Right atrium auricular region (tissue), 2 donors: ENCODE measurements around the gene MYO10. TPM values are rescaled to one million over a fixed set of nuclear protein-coding genes. Genes with fewer than 3 reads are reported as not detected.

Experiments
- DNase-seq: peaks from one replicate; pipeline ENCODE4 v3.0.0-alpha.2; 2019; ENCODE audit warnings: low spot score
- H3K27ac ChIP-seq, 2 donors: fragments of 200-600 bp; sonication (generic); 1 replicate in 1 of 2; 2 replicates in 1 of 2; pipeline ENCODE4 v1.5.1; 2016 to 2019
- H3K27me3 ChIP-seq, 2 donors: fragments of 200-600 bp; sonication (generic); one replicate each; pipeline versions ENCODE4 v1.5.1 to v1.6.0; 2017 to 2019
- H3K36me3 ChIP-seq: fragments of 200-600 bp; sonication (generic); one replicate; pipeline ENCODE4 v1.5.1; 2016
- H3K4me1 ChIP-seq, 2 donors: fragments of 200-600 bp; sonication (generic); one replicate each; pipeline versions ENCODE4 v1.5.1 to v1.6.0; 2017 to 2019
- H3K4me3 ChIP-seq, 2 donors: fragments of 200-600 bp; sonication (generic); 1 replicate in 1 of 2; 2 replicates in 1 of 2; pipeline ENCODE4 v1.5.1; 2017 to 2019; ENCODE audit warnings: mild to moderate bottlenecking in 1 of 2, moderate library complexity in 1 of 2
- H3K9me3 ChIP-seq, 2 donors: fragments of 200-600 bp; sonication (generic); one replicate each; pipeline ENCODE4 v1.5.1; 2019
- total RNA-seq, 2 donors: library from RNA; depleted of rRNA; stranded (reverse); fragments of >200 nt; gene quantifications; one replicate each; pipeline ENCODE4 v1.1.0, GENCODE V29; 2016
- TF ChIP-seq, protein P1 (sequence below), 2 donors: fragments of 200-600 bp; sonication (generic); IDR thresholded peaks; one replicate each; pipeline ENCODE4 v1.5.1; 2019; ENCODE audit warnings: antibody characterized with exemption in 2 of 2

The MYO10 gene
- total RNA-seq, 2 donors from 2014 or later: 3.8 to 5.5 TPM

DNA sequence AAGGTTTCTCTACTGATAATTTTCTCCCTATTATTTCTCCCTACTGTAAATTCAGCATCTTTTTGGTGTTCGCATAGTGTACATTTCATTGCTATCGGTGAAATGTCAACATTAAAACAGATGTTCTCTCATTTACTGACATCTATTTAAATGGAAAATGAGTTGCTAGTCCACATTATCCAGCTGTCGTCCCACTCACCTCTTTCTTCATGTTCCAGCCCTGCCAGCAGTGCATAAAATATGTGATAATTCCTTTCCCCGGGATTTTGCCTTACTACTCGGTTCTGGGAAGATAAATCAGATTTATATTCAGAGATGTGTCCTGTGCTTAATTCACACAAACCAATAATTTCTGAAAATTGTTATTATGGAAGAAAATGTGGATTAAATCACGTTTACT is 155.8 kb downstream of the MYO10 start:
- Histone ChIP-seq H3K4me1 (no peaks in the 10 kb centered on the region), H3K27me3 (no peaks in the 10 kb centered on the region), H3K4me3 (no peak overlapping the region), H3K9me3 (no peaks in the 10 kb centered on the region), H3K36me3 (no peaks in the 10 kb centered on the region), H3K27ac (no peak overlapping the region)
- TF ChIP-seq, protein P1, sequence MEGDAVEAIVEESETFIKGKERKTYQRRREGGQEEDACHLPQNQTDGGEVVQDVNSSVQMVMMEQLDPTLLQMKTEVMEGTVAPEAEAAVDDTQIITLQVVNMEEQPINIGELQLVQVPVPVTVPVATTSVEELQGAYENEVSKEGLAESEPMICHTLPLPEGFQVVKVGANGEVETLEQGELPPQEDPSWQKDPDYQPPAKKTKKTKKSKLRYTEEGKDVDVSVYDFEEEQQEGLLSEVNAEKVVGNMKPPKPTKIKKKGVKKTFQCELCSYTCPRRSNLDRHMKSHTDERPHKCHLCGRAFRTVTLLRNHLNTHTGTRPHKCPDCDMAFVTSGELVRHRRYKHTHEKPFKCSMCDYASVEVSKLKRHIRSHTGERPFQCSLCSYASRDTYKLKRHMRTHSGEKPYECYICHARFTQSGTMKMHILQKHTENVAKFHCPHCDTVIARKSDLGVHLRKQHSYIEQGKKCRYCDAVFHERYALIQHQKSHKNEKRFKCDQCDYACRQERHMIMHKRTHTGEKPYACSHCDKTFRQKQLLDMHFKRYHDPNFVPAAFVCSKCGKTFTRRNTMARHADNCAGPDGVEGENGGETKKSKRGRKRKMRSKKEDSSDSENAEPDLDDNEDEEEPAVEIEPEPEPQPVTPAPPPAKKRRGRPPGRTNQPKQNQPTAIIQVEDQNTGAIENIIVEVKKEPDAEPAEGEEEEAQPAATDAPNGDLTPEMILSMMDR (IDR thresholded peaks at IDR 0.05): no peak
- DNase-seq: no peak

DNA sequence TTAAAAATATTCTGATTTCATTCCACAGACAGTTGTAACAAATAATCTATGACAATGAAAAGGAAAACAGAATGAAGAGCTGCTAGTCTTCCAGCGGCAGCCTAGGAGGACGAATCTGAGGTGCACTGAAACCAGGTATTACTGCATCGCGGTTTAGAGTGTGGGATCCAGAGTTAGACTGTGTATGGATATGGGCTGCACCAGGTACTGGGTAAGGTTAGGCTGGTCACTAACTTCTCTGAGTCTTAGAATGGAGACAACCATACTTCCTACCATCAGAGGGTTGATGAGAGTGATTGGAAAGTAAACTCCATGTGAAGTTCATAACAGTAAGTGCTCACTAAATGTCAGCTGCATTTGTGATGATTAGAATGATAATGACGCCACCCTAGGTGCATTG is 158.7 kb downstream of the MYO10 start:
- H3K4me1 ChIP-seq: no peaks in the 10 kb centered on the region
- no peaks in the 10 kb centered on the region for H3K27me3 ChIP-seq
- no peaks in the 10 kb centered on the region for H3K9me3 ChIP-seq
- DNase-seq: no peak
- no peak overlapping the region for H3K4me3 ChIP-seq
- no peaks in the 10 kb centered on the region for H3K36me3 ChIP-seq
- H3K27ac ChIP-seq: no peak overlapping the region
- TF ChIP-seq, protein P1 (IDR thresholded peaks at IDR 0.05): no peak

DNA sequence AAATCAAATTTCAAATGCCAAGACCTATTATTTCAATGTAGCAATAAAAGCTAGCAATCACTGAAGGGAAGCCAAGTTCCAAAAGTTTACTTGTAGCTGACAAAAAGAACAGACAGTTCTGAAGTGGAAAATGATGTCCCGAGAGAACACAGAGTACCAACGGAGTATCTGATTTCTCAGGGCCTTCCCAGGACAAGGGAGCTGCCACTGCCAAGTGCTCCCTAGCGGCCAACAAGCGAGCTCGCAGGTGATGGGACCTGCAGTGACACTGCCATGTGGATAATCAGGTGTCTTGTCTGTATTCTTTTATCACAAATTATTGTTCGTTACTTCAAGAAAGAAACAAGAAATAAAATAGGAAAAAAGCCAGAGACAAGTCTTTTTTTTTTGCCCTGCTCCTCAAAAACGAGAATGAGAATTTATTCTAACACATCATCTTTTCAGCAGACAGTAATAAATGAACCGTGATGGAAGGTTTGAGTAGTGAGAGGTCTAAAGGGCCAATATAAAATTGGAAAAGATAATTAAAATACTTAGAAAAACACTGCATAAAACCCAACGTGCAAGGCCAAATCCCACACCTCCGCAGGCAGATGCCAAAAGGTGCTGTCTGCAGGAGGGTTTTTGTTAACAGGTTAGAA is 159.4 kb downstream of the MYO10 start:
- no peak overlapping the region for H3K4me3 ChIP-seq
- TF ChIP-seq, protein P1 (IDR thresholded peaks at IDR 0.05): peak in 1 of 2 donors; percentile 53
- no peak overlapping the region for H3K27ac ChIP-seq
- H3K4me1 ChIP-seq: no peaks in the 10 kb centered on the region
- H3K9me3 ChIP-seq: no peaks in the 10 kb centered on the region
- no peaks in the 10 kb centered on the region for H3K27me3 ChIP-seq
- DNase-seq: no peak
- H3K36me3 ChIP-seq: no peaks in the 10 kb centered on the region

DNA sequence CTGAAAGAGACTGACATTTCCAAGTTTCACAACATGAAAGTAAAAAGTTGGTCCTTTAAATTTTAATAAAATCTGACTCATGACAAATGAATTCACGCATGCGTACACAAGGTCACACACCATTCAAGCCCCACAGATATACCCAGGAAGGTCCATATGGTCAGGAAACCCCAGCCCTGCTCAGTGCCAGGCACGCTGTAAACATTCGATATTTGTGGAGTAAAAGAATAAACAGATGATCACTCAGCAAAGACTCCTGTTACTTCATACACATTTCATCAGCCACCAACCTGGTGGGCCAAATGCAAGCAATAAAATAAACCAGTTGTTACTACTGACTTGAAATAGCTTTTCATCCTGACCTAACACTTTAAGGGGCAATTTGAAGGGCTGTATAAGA is 161.3 kb downstream of the MYO10 start:
- Histone ChIP-seq H3K4me3 (no peak overlapping the region), H3K9me3 (no peaks in the 10 kb centered on the region), H3K27ac (no peak overlapping the region), H3K27me3 (no peaks in the 10 kb centered on the region), H3K36me3 (no peaks in the 10 kb centered on the region), H3K4me1 (no peaks in the 10 kb centered on the region)
- DNase-seq: no peak
- TF ChIP-seq, protein P1 (IDR thresholded peaks at IDR 0.05): no peak

DNA sequence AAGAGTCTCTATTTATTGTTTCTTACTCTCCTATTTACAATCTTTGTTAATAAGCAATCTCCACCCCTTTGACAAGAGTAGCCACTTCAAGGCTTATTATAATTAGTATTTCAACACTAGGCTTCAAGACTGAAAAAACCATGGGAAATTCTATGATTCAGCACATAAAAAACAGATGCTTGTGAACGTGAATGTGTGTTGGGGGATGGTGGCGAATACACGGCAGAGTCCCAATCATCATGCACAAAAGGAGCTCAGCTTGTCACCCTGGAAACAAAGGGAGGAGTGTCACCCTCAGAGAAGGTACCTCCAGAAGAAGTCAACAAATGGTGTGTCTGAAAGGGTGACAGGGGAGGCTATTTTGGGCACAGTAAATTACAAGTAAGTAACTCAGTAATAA is 162.1 kb downstream of the MYO10 start:
- TF ChIP-seq, protein P1 (IDR thresholded peaks at IDR 0.05): no peak
- Histone ChIP-seq H3K4me3 (no peak overlapping the region), H3K36me3 (no peaks in the 10 kb centered on the region), H3K4me1 (no peaks in the 10 kb centered on the region), H3K27me3 (no peaks in the 10 kb centered on the region), H3K27ac (no peak overlapping the region), H3K9me3 (no peaks in the 10 kb centered on the region)
- DNase-seq: no peak

DNA sequence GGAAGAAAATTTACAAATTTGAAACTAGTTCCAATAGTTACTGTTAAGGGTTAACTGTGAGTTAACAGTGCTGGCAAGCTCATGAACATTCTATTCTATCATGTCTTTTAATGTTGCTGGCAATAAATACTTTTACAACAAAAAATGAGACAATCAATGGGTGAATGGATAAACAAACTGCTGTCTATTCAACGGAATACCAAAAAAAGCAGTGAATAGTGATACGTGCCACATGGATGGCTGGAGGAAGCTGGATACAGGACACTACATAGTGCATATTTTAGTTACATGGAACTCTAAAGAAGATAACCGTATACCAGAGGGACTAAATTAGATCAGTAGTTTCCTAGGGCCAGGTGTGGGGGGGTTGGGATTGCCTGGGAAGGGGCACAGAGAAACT is 163.5 kb downstream of the MYO10 start:
- TF ChIP-seq, protein P1 (IDR thresholded peaks at IDR 0.05): no peak
- no peaks in the 10 kb centered on the region for H3K27me3 ChIP-seq
- no peak overlapping the region for H3K4me3 ChIP-seq
- no peaks in the 10 kb centered on the region for H3K4me1 ChIP-seq
- no peaks in the 10 kb centered on the region for H3K36me3 ChIP-seq
- H3K9me3 ChIP-seq: no peaks in the 10 kb centered on the region
- DNase-seq: no peak
- H3K27ac ChIP-seq: no peak overlapping the region
